CD4-positive, alpha-beta T cell treated with Interleukin-15 for 4 hours (primary cell): ENCODE measurements around the gene TRPC5OS.

Experiments used
- DNase-seq: peaks from one replicate; pipeline ENCODE4 v3.0.0-alpha.2; 2020; ENCODE audit warnings: low spot score

Gene TRPC5OS

DNA sequence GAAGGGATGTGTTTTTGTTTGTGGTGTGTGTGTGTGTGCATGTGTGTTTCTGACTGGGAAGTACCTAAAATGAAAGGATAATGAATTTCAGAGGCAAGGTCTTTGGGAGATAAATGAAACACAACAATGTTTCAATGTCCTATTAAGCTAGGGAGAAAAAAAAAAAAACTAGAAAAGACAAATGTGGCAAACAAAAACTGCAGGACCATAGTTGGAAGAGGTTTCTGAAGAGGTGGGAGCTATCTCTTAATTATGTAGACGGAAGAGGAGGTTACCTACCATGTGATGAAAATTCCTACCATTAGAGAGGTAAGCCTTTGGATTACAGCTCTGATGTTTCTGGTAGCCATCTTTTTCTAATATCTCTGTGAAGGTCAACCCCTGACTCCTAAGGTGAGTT, at the start of gene TRPC5OS:
Gene TRPC5OS, plus strand, starts transcription at position 301 of the 400 bp plus-strand sequence. CDS start 25,669 bp downstream, outside the sequence.
- no peak for DNase-seq

DNA sequence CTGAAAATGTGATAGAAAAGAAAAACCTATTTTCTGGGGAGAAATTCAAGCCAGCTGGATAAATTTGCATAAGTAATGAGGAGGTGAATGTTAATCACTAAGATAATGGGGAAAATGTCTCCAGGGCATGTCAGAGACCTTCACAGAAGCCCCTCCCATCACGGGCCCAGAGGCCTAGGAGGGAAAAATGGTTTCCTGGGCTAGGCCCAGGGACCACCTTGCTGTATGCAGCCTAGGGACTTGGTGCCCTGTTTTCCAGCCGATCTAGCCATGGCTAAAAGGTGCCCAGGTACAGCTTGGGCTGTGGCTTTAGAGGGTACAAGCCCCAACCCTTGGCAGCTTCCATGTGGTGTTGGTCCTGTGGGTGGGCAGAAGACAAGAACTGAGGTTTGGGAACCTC, 46.6 kb upstream of the TRPC5OS start:
- no peak for DNase-seq

DNA sequence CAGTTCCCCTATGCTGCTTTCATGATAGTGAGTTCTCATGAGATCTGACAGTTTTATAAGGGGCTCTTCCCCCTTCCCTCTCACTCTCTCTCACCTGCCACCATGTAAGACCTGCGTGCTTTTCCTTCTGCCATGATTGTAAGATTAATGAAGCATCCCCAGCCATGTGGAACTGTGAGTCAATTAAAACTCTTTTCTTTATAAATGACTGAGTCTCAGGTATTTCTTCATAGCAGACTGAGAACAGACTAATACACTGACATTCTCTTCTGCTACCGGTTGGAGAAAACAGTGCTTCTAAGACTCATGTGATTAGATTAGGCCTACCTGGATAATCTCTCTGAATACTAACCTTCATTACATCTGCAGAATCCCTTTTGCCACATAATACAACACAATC, 45.4 kb upstream of the TRPC5OS start:
- DNase-seq = no peak

DNA sequence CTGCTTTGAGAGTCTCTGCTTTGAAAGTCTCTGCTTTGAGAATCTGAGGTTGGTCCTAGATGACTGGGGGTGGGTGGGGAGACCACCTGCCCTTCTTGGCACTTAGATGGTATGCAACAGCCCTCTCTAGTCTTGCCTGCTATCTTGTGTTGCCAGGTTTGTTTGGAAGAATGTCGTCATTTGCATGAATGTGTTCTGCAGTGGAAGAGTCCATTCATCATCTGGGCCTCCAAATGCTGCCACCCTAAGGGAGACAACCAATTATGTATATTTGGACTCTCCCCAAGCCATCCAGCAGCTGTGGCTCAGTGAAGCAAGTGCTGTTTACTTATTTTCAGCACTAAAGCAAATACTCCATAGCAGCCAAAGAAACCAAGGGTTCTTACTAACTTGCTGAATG, 44.6 kb upstream of the TRPC5OS start:
- DNase-seq = no peak

DNA sequence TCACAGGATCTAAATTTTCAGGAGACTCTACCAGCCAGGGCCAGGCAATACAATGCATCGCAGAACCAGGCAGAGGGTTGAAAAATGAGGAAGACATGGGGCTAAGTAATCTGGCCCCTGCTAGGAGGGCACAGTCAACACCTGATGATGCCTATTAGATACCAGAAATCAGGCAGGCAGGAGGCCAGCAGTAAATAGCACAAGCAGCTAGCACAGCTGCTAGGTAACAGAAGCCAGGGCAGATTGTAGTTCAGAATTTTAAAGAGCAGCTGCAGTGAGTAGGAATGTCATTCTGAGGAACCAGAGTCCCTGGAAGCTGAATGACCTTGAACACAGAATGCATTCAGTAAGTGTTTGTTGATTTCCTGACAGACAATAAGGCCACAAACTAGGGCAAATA, 38.8 kb upstream of the TRPC5OS start:
- no peak for DNase-seq

DNA sequence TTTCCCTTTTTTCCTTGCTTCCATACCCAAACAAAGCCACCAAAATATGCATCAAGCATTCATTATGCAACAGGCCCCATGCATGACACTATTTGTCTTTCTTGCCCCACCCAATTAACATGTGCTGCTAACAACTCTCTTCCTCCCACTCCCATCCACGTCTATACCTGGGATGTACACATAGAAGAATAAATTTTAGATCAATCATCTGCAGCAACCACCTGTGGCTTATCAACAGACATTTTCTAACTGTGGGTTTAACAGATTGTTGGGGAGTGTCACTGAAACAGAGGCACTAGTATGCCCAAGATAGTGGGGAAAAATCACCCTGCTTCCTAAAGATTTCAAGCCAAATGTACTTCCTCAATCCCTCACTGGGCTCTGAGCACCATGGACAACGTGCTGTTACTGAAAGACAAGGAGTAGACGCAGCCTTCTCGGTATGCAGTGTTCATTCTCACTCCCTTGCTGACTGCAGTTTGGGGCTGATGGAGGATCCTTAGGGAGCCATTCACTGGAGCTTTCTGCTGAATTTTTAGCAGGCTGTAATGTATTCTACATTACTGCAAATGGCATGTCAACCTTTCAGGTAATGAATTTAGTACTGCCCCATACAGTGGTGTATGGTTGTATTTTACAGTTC, 28.4 kb upstream of the TRPC5OS start:
- DNase-seq = no peak

DNA sequence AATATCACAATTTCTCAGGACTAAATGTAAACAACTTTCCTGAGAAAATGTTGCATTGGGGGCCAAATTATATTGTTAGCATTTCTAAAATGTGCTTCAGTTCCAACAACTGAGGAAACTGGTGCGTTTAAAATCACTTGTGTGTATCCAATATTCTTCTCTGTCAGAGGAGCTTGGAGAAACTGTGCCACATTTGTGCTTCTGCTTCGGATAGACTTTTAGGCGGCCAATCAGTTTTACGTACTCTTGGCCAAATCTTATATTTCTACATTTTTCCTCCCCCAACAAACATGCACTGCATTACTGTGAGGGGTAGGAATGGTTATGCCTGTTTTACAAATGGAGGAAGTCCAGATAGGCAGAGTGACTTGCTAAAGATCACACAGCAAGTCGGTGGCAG, 27.4 kb upstream of the TRPC5OS start:
- DNase-seq = no peak

DNA sequence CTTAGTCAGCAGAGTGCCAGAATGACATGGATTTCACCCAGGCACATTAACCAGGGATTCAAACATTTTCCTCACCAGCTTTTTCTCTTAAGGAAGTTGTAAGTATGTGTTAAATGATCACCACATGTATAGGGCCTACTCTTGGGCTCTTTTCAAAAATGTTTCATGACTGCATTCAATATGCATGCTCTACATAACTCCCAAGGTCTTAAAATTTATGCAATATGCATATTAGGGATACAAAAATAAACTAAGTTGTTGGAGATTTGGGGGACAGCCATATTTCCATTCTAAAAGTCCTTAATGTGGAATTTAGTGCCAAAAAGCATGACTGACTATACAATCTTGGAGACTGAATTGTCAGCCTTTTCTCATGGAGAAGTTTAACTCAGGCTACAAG, 25.0 kb upstream of the TRPC5OS start:
- no peak for DNase-seq

DNA sequence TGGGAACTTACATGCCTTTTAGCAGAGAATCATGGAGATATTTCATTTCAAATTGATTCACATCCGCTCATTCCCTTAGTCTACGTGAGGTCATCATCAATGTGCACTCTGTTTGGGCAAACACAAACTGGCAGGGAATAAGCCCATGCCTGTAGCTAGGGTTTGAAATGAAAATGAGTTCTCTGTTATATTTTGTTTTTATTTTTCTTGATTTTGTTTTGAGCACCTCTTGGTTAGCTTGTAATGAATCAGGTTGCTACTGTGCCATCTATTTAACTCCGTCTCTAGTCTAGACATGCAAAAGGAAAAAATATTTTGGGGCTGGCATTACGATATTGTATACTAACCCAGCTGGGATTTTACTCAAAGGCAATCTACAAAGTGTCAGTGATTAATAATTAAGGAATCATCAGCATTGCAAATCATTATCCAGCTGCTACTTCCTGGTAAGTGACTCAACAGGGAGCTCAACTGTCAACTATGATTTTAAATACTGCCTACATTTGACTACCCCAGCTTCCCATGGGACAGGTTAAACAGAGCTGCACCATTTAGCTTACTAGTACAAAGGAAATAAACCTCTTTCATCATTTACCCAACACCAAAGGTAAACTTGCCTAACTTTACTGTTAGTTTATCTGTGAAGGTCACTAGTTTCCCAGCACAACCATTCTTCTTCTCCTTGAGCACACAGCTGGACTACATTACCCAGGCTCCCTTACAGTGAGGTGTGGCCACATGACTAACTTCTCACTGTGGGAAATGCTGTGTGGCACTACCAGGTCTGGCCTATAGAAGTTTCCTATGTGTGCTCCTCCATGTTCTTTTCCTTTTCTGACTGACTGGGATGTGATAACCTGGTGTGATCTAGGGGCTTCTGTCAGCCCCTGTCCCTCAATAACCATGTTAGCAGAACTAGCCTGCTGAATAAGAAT, 21.2 kb upstream of the TRPC5OS start:
- no peak for DNase-seq

DNA sequence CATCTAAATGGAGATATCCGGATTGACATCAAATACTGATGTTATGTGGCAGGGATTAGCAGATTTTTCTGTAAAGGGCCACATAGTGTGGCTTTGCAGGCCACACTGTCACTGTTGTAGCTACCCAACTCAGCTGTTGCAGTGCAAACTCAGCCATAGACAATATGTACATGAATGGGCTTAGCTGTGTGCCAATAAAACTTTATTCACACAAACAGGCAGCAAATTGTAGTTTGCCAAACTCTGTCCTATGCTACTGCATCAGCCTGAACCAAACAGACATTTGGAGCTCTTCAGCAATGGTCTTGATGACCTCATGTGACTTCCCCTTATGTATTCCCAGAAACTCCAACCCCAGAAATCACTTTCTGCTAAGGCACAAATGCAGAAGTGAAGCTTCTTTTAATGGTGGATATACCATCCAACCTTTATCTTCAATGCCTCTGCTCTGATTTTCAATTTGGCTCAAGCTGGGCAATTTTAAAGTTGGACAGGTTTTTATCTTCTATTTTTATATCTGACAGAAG, 18.4 kb upstream of the TRPC5OS start:
- DNase-seq = no peak

DNA sequence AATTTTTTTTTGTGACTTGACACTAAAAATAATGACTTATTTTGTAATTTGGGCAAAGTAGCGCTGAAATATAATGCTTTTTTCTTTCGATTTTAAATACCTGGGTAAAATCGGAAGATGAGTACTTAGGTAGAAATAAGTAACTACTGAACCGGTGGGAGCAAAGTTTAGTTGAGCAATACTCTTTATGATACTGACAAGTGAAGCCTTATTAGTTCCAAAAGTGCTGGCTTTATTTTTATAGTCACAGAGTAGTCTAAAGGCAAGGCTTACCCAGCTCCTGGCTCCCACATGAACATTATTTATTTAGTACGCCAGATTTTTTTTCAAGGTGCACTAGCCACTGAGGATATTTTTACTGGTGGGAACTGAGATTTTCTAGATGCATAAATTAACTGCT, 14.4 kb upstream of the TRPC5OS start:
- no peak for DNase-seq

DNA sequence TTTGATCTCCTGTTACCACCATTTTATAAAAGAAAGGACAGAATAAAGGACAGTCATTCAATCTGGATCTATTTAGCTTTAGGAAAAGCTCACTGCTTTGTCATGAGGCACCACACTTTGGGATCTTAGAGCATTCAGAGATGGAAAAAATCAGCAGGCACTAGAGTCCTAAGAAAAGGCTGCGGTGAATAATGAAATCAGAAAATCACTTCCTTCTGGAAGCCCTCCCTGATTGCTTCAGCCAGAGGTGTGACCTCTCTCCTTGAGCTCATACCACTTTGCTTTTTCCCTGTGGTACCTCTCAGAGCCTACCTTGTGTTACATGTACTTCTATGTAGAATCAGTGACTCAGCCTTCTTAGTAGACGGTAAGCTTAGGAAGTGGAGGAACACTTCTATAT, 8.7 kb upstream of the TRPC5OS start:
- DNase-seq = no peak

DNA sequence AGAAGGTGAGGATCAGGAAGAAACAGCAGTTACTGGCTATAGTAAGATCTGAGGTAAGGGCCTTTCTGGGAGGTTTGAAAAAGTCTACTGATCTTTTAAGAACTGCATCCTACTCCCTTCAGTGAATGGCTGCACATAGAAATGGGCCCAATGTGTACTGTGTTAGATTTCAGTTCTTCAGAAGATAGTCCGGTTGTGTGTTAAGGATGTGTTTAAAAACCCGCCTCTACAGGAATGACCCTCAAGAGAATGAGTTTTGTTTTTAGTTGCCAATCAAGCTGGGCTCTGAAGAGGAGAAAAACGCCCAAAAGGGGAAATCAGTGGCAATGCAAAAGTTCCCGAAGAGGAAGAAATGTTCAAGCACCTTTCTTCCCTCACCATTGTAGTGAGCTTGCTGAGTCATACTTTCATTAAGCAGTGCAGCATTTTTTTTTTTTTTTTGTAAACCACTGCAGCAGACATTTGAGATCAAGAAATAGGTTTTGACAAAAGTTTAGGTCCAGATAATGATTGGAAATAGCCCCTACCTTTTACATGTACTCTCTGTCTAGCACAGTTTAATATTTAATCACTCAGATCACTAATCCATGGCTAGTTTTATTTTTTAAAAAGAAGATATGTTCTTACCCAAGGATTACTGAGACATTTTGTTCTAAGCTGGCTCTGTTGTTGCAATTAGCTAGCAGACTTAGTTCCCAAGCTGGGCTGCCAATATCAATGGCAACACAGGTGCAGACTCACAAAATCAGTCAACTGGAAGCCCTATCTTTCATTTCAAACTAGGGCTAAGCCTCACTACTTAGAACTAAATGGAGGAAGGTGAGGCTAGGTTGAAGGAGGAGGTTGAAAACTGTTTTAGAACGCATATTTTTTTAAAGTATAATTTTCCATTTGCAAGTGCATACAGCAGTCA, 7.0 kb upstream of the TRPC5OS start:
- DNase-seq = no peak

DNA sequence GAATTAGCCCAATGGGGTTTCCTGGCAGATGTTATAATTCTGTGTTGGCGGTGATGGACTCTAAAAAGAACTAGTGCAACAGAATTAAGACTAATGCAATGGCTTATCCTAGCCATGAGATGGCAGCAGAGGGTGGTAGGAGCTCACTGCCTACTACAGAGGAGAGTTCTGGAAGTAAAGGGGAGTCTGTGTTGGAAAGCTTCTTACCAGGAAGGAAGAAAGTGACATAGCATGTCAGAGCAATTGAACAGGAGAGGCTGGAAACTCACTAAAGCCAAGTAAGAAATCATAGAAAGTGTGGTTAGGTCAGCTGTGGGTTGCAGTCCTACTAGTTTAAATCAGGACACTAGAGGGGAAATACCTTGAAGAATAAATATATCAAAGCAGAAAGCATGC, 6.3 kb upstream of the TRPC5OS start:
- DNase-seq = peak; percentile 1

DNA sequence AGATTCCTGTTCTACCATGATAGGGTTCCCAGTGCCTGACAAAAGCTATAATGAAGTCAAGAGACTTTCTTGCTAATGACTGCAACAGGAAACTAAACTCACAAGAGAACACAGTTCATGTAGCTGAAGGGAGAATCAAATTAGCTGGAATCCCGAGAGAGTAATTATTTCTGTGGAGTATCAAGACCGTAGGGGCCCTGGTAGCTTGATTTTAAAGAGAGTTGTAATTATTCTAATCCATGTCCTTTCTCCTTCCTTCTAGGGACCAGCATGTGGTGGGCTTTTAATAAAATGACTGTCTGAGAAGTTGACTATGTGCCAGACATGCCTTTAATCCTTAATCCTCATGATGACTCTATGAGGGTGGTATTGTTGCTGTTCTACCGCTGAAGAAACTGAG, 1.7 kb upstream of the TRPC5OS start:
- no peak for DNase-seq

DNA sequence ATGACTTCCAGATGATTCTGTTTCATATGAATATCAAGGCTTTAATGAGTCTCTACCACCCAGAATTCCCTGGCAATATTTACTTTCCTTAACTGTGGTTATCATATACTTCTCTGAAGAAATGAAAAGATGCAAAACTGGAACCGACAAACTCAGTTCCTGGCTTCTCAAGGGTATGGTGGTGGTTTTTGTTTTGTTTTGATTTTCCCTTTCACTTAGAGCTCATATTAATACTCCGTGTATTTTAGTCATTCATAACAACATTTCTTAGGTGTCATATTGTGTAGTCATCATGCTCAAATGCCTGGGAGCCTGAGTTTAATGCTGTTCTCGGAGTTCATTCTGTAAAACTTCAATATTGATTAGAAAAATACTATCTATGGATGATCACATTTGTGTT, 665 bp downstream of the TRPC5OS start:
- DNase-seq = no peak

DNA sequence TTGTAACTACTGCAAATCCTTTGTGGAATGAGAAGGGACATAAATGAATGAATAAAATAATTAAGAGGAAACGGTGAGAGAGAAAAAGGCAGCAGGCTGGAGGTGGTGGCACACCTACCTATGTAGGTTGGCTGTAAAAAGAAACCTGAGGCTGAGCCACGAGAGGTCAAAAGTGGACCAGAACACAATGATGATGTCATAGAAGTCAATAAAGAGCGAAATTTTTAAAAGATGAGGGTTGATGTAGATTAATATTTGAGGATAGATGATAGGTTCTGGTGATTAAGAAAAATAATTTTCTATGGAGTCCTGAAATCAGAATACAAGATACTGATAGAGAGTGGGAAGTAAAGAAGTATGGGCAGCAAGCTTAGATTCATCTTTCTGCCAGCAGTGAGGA, 1.7 kb downstream of the TRPC5OS start:
- no peak for DNase-seq

DNA sequence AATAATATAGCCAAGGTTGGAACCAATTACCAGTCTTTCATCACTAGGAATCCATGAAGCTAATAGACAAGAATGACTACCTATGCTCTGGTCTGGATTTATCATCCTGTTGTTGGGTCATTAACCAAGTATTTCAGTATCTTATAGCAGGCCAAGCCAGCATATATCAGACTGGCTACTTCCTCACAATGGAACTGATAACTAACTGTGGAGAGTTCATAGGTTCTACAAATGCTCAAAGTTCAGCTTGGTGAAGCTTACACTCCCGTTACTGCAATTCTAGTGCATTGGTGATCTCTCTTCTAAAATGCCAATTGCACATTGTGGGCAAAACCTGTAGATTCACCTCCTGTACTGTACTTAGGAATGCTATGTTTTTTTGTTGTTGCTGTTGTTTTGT, 4.8 kb downstream of the TRPC5OS start:
- no peak for DNase-seq

DNA sequence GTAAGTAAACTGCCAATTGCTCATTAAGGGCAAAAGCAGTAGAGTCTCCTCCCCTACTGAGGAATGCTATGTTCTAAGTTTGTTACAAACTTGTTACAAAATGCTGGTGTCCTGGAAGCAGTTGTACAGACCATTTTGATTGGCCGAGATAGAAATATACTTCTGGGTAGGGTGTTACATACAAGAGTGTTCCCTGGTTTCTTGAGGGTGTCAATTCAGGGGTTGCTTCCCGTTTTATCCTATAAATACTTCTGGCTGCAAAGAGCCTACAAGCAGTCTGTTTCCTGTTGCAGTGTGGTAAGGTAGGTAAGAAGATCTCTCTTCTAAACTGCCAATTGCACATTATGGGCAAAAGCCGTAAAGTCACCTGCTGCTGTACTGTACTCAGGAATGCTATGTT, 5.7 kb downstream of the TRPC5OS start:
- no peak for DNase-seq

DNA sequence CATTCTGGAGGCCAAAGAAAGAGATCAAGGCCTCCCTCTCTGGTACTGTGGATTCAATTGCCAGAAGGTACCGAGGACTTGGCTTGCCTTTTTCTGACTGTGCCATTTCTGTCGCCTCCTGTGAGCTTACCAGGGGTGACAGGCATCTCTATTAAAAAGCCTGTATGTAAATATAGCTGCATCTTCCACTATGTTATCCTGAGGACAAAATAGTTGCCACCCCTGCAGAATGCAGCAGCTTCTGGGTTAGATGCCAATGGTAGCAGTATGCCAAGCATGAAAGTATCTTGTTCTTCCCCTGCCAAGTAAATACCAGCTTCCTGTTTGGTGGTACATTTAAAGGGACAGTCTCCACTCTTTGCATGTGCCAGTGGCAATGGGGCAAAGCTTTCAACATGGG, 10.7 kb downstream of the TRPC5OS start:
- DNase-seq = no peak

DNA sequence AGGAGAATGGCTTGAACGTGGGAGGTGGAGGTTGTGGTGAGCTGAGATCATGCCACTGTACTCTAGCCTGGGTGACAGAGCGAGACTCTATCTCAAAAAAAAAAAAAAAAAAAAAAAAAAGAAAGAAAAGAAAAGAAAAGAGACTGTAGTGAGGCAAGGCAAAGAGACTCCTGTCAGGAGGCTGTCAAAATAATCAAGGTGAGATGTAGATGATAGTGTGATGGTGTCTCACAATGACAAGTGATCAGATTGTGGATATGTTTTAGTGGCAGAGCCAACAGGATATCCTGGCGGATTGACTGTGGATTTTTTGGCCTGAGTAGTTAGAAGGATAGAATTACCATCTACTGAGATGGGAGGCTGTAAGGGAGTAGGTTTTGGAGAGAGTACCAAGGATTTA, 12.6 kb downstream of the TRPC5OS start:
- no peak for DNase-seq

DNA sequence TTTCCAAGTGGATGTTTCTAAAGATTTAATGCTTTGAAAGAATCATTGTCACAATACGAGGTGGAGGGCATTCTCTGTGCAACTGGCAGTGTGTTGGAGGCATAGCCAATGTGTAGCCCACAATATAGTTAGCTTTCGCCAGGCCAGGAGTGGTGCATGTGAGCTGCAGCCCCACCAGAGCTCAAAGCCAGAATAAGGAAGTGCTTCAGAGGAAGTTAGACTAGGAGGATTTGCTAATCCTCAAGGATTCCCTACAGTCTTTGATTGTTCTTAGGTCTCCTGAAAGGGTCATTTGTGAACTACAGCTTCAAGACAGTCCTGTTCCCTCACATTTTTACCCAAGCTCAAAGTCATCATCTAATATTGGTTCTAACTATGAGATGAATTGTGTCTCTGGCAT, 16.4 kb downstream of the TRPC5OS start:
- no peak for DNase-seq
